ENCODE measurements around the gene SRSF11. TPM values are rescaled to one million over a fixed set of nuclear protein-coding genes. Genes with fewer than 3 reads are reported as not detected.

The SRSF11 gene
- total and polyA plus RNA-seq, 2 of the 4 experiments (the other 2 are of a cell fraction): 94.5 to 149 TPM

DNA sequence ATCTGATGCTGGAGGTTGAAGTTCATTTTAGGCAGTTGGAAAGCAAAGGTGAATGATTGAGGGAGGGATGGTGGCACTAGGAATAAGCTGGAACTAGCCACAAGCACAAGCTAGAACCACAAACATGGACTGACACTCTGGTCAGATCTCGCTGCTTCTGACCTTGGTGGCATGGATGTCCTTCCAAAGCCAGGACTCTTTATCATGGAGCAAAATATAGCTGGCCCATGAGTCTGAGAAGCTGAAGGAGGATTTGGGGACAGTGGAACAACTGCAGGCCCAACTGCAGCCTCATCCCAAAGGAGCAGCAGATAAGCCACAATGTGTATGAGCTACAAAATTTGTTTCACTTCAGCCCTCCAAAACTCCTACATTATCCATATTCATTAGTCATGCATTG, 35.5 kb downstream of the SRSF11 start:
- Histone ChIP-seq H3K4me1 (ENCODE audit: control insufficient read depth, insufficient read depth, low read length) (no peaks in the 10 kb centered on the region), H2BK15ac (ENCODE audit: low read depth, low read length) (no peak overlapping the region), H2BK20ac (ENCODE audit: low read depth, low read length) (no peak overlapping the region), H3K9me3 (ENCODE audit: control insufficient read depth, insufficient read depth, low read length) (no peaks in the 10 kb centered on the region), H4K91ac (ENCODE audit: insufficient read depth, low read depth, low read length) (no peak overlapping the region), H3K4me3 (ENCODE audit: insufficient read depth, low read depth, low read length) (no peak overlapping the region), H3K9ac (ENCODE audit: low read depth, low read length) (no peak overlapping the region), H3K23ac (ENCODE audit: low read depth, low read length) (no peak overlapping the region), H3K27ac (ENCODE audit: insufficient read depth, low read length) (no peak overlapping the region), H3K36me3 (ENCODE audit: control insufficient read depth, insufficient read depth, low read length) (peaks cover 7% of the 10 kb centered on the region), H3K56ac (ENCODE audit: extremely low read depth, insufficient read depth, low read length) (no peak overlapping the region), H2AK9ac (replicated peaks; ENCODE audit: low read depth, low read length, poor library complexity) (no peak overlapping the region), H4K5ac (ENCODE audit: low read depth, low read length) (no peak overlapping the region), H4K8ac (ENCODE audit: low read depth in 2 of 2, low read length in 2 of 2) (no peak overlapping the region), H2BK120ac (ENCODE audit: low read depth, low read length) (no peak overlapping the region), H3K9me1 (ENCODE audit: insufficient read depth, low read length) (no peaks in the 10 kb centered on the region), H3K14ac (replicated peaks; ENCODE audit: low read depth, low read length) (no peak overlapping the region), H2AK5ac (ENCODE audit: low read depth, low read length) (no peak overlapping the region), H4K20me1 (ENCODE audit: insufficient read depth, low read length) (no peaks in the 10 kb centered on the region), H3K4me2 (ENCODE audit: low read depth, low read length) (no peak overlapping the region), H3K79me1 (ENCODE audit: low read depth in 1 of 2, low read length in 2 of 2) (no peaks in the 10 kb centered on the region), H3K18ac (ENCODE audit: low read depth, low read length) (no peak overlapping the region), H2BK5ac (ENCODE audit: low read depth, low read length, poor library complexity, severe bottlenecking) (no peak overlapping the region), H3K4ac (ENCODE audit: low read depth, low read length) (no peak overlapping the region), H2AFZ (replicated peaks; ENCODE audit: low read length, poor library complexity) (no peak overlapping the region), H3K27me3 (ENCODE audit: control insufficient read depth, insufficient read depth, low read length) (no peaks in the 10 kb centered on the region)
- BruUV-seq (replicated peaks): no TSS peak
- WGBS, 2 experiments (ENCODE audit: extremely low coverage in 2 of 2, insufficient read length in 1 of 2): no CpG with 5 or more reads among the region's 1 CpG
- intact Hi-C loops (cut with micrococcal nuclease): loop anchor here (10.0 kb wide), 1 partner anchor 258 kb away; no protein-coding TSS in a partner anchor
- ChIA-PET POLR2A (ENCODE audit: unreplicated experiment) (no interaction called here), CTCF (no interaction called here)
- in situ Hi-C loops (cut with MboI; ENCODE audit: low sequenced_read_pairs): no loop called here
- ATAC-seq (ENCODE audit: low read depth): no peak
- TF ChIP-seq RAD21 (IDR thresholded peaks at IDR 0.05; ENCODE audit: low read length) (no peak), MAZ (IDR thresholded peaks at IDR 0.05; ENCODE audit: borderline replicate concordance, low read depth, low read length) (no peak)
- TF ChIP-seq, protein P1, sequence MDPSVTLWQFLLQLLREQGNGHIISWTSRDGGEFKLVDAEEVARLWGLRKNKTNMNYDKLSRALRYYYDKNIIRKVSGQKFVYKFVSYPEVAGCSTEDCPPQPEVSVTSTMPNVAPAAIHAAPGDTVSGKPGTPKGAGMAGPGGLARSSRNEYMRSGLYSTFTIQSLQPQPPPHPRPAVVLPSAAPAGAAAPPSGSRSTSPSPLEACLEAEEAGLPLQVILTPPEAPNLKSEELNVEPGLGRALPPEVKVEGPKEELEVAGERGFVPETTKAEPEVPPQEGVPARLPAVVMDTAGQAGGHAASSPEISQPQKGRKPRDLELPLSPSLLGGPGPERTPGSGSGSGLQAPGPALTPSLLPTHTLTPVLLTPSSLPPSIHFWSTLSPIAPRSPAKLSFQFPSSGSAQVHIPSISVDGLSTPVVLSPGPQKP (IDR thresholded peaks at IDR 0.05; ENCODE audit: borderline replicate concordance, low read depth, low read length): no peak
- DNase-seq: no peak
- dilution Hi-C loops (cut with HindIII; ENCODE audit: low sequenced_read_pairs, unreplicated experiment): no loop called here
